Activated T-helper 9 cell treated with anti-CD3 and anti-CD28 coated beads, Interleukin-2, amount 50 U/mL, for 16 hours (primary cell): ENCODE measurements around the gene NXNL1.
"Not testable (repeated sequence)": the region's sequence is repeated elsewhere in the genome, so short reads cannot be mapped to it uniquely, and the experiment has no call there.

Experiments
- DNase-seq: peaks from one replicate; pipeline ENCODE4 v3.0.0-alpha.2; 2020; ENCODE audit warnings: low read depth

The NXNL1 gene

GRCh38 chr19:17486545-17487240 is 26.0 kb upstream of the NXNL1 start:
- DNase-seq: no peak

DNA sequence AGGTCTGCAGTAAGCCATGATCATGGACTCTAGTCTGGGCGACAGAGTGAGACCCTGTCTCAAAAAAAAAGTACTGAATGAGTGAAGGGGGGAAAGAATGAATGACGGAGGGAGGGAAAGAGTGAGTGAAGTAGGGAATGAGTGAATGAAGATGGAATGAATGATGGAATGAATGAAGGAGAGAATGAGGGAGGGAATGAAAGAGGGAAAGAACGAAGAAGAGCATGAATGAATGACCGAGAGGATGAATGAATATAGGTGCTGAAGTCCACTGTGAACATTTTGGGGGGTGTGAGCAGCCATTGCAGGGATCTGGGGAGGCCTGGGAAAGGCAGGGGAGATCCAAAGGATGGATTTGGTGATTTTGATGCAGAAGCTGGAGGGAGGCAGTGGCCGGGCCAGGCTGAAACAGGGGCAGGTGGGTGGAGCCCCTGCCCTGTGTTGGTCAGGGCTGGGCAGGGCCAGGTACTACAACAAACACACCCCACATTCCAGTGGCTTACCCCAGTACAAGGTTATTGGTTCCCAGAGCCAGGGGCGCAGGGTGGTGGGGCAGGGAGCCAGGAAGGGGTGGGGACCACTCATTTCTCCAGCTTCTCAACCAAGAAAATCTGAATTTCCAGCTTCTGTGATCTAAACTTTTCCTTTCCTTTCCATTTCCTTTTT is 23.9 kb upstream of the NXNL1 start:
- no peak for DNase-seq

DNA sequence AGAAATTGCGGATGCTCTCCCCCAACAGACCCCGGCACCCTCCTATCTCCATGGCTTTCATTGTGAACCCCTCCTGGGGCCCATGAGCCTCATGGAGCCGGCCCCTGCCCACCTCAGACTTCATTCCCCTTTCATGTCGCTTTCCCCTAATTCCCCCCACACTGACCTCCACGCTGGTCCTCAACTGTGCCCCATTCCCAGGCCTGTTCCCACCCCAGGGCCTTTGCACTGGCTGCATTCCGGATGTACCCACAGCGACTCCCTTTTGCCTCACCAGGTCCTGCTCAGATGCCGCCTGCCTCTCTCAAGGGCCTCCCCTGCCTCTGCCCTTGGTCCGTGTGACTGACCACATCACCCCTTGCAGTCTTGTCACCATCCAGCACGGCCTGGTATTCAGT is 22.9 kb upstream of the NXNL1 start:
- DNase-seq: no peak

GRCh38 chr19:17482877-17483604 is 22.3 kb upstream of the NXNL1 start:
- no peak for DNase-seq

GRCh38 chr19:17481986-17482385 is 21.3 kb upstream of the NXNL1 start:
- DNase-seq: no peak

DNA sequence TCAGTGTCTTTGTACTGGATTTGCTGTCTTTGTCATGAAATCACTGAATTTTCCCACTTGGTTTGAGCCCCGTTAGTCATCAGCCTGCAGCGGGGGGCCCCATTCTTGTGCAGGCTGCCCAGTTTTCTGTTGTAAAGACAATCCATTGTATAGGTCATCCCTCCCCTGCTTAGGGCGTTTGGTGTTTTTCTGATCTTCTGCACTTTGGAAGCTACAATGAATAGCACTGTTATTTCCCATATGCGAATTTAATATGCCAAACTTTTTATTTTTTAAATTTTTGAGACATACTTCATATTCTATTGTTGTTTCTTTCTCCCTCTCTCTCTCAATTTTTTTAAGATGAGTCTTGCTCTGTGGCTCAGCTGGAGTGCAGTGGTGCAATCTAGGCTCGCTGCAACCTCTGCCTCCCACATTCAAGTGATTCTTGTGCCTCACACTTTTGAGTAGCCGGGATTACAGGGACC is 18.6 kb upstream of the NXNL1 start:
- no peak for DNase-seq

- no peak for DNase-seq
These were observed 14.9 kb upstream of the NXNL1 start for GRCh38 chr19:17475541-17476115.

- DNase-seq: not testable (repeated sequence)
These were observed 14.3 kb upstream of the NXNL1 start for GRCh38 chr19:17475011-17475540.

DNA sequence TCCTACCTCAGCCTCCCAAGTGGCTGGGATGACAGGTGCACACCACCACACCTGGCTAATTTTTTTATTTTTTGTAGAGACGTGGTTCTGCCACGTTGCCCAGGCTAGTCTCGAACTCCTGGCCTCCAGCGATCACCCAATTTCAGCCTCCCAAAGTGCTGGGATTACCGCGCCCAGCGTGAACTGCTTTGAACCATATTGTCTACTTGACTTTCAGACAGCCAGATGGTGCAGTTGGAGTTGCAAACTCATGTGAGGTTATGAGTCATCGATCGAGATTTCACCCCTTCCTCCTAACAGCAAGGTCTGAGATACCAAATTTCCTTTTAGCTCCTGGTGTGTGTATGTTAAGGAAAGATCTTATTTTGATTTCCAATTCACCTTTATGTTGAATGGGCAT is 12.3 kb upstream of the NXNL1 start:
- no peak for DNase-seq

DNA sequence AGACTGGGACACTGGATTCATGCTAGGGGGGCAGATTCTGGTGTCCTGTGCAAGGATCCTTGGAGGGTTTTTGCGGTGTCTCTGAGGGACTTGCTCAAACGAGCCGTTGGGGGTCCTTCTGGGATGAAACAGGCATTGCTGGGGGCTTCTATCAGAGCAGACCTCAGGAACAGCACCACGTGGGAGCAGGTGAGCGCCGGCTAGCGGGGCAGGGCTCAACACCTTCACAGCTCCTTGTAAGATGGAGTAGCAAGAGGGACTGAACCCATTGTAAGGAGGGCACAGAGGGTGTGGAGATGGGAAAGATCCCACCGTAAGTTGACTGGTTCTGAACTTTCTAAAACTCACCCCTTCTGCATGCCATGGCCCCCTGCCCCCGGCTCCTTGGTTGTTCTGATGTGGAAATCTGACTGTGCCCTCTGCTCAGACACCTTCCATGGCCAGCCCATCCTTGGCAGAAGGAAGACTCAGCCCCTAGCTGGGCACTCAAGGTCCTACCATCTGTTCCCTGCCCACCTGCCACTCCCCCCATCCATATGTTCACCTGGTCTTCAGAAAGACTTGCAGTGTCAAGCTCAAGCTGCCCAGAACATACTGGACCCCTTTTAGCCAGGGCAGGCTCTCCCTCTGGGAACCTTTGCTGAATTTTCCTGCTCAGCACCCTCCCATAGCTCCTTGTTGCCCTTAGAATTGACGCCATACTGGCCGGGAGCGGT is 10.8 kb upstream of the NXNL1 start:
- DNase-seq: no peak

DNA sequence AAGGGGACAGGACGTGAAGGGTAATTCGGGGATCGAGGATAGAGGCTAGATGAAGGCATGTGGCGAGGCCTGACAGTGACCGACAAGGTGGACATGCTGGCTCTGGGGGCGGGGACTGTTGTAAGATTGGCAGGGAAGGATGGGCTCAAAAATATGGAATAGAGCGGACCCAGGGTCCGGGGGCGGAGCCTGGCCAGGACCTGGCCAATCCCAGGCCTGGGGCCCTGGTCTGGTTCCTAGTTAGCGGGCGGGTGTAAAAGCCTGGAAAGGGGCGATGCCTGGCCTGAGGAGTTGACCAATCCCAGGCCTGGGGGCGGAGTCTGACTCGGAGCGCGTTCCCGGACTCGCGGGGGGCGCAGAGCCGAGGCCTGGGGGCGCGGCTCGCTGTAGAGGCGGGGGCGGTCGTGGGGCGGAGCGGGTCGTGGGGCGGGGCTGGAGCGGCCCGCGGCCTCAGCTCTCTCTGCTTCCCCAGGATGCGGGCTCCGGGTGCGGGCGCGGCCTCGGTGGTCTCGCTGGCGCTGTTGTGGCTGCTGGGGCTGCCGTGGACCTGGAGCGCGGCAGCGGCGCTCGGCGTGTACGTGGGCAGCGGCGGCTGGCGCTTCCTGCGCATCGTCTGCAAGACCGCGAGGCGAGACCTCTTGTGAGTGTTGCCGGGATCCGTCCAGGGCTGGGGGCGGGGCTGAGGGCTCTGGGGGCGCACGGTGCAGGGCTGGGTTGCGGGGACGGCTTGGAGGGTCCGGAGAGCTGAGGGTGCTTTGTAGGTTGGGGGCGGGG is 9.5 kb upstream of the NXNL1 start, which contains the start of gene SLC27A1:
SLC27A1 (plus strand) TSS at position 457 of the 774 bp plus-strand sequence; CDS start at position 474, 17 bp downstream.
- DNase-seq: peak; percentile 83

- peak; percentile 86 for DNase-seq
These were observed 8.8 kb upstream of the NXNL1 start for GRCh38 chr19:17469481-17470067.

GRCh38 chr19:17469092-17469480 is 8.4 kb upstream of the NXNL1 start:
- DNase-seq: no peak

GRCh38 chr19:17468302-17469091 is 7.8 kb upstream of the NXNL1 start:
- DNase-seq: no peak

GRCh38 chr19:17467471-17468301 is 7.0 kb upstream of the NXNL1 start:
- DNase-seq: no peak

DNA sequence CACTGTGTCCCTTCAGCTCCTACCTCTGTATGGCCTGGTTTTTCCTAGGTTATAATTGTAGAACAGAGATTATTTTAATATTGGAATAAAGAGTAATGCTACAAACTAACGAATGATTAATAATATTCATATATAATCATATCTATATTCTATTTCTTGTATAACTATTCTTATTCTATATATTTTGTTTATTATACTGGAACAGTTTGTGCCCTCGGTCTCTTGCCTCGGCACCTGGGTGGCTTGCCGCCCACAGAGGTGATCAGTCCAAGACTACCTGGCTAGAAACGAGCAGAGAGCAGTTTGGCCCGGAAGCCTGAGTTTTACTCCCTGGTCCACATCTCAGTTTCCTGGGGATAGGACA is 5.7 kb upstream of the NXNL1 start:
- no peak for DNase-seq

- no peak for DNase-seq
These were observed 1.8 kb downstream of the NXNL1 start for GRCh38 chr19:17458970-17459369.

GRCh38 chr19:17457616-17458015 is 3.1 kb downstream of the NXNL1 start:
- DNase-seq: no peak

- no peak for DNase-seq
These were observed 4.6 kb downstream of the NXNL1 start for GRCh38 chr19:17456127-17456526.
